HepG2 (cell line): ENCODE data around the gene ACADS. TPM values are rescaled to one million over a fixed set of nuclear protein-coding genes. Genes with fewer than 3 reads are reported as not detected.

Source experiments
- ARNT ChIP-seq: fragments of 450-650 bp; IDR thresholded peaks from 2 replicates; pipeline ENCODE4 v1.6.1; 2017
- BHLHE40 ChIP-seq: IDR thresholded peaks from 2 replicates; pipeline ENCODE4 v1.6.1; 2011; ENCODE audit warnings: low read length, improper control_type of control experiment
- CBX2 ChIP-seq, 2 experiments: fragments of 200-600 bp in 1 of 2; sonication (generic); formaldehyde crosslinking in 1 of 2; IDR thresholded peaks; 2 replicates each; pipeline versions ENCODE4 v1.7.0 to v1.8.1; 2018 to 2022; ENCODE audit warnings: low read depth in 2 of 2, low read length in 1 of 2, mild to moderate bottlenecking in 1 of 2, missing genetic modification reagents in 1 of 2
- ETV6 ChIP-seq: sonication (generic); formaldehyde crosslinking; conservative IDR thresholded peaks from 2 replicates; pipeline ENCODE4 v1.4.0; 2020; ENCODE audit warnings: missing genetic modification reagents
- FLYWCH1 ChIP-seq: sonication (generic); formaldehyde crosslinking; IDR thresholded peaks from 2 replicates; pipeline ENCODE4 v1.8.1; 2023; ENCODE audit warnings: mild to moderate bottlenecking, missing genetic modification reagents
- GLI4 ChIP-seq: sonication (generic); formaldehyde crosslinking; IDR thresholded peaks from 2 replicates; pipeline ENCODE4 v1.5.1; 2020; ENCODE audit warnings: missing genetic modification reagents, mild to moderate bottlenecking, moderate library complexity, borderline replicate concordance
- HHEX ChIP-seq: IDR thresholded peaks from 2 replicates; pipeline ENCODE4 v1.6.1; 2016; ENCODE audit warnings: control low read depth
- MXD4 ChIP-seq: IDR thresholded peaks from 2 replicates; pipeline ENCODE4 v1.6.1; 2016; ENCODE audit warnings: mild to moderate bottlenecking, missing biosample characterization, missing genetic modification reagents
- PHB2 ChIP-seq: fragments of 450-650 bp; IDR thresholded peaks from 2 replicates; pipeline ENCODE4 v1.6.1; 2018; ENCODE audit not compliant: partially characterized antibody
- RFX5 ChIP-seq: IDR thresholded peaks from 2 replicates; pipeline ENCODE4 v1.6.1; 2011; ENCODE audit warnings: low read depth, low read length, improper control_type of control experiment
- SRF ChIP-seq: IDR thresholded peaks from 2 replicates; pipeline ENCODE4 v1.6.1; 2011; ENCODE audit warnings: mild to moderate bottlenecking, low read depth, low read length, moderate library complexity
- ZBTB8A ChIP-seq: sonication (generic); formaldehyde crosslinking; IDR thresholded peaks from 2 replicates; pipeline ENCODE4 v1.4.0; 2020; ENCODE audit warnings: mild to moderate bottlenecking, low read depth, missing genetic modification reagents, borderline replicate concordance
- ZFP36L2 ChIP-seq: sonication (generic); formaldehyde crosslinking; IDR thresholded peaks from 2 replicates; pipeline ENCODE4 v1.4.0; 2020; ENCODE audit warnings: missing genetic modification reagents
- ZFP90 ChIP-seq: sonication (generic); formaldehyde crosslinking; IDR thresholded peaks from 2 replicates; pipeline ENCODE4 v1.8.0; 2022; ENCODE audit warnings: missing genetic modification reagents, mild to moderate bottlenecking, inconsistent platforms, borderline replicate concordance
- ZNF12 ChIP-seq: sonication (generic); formaldehyde crosslinking; IDR thresholded peaks from 2 replicates; pipeline ENCODE4 v1.5.0; 2020; ENCODE audit warnings: missing genetic modification reagents
- ZNF331 ChIP-seq: sonication (generic); formaldehyde crosslinking; IDR thresholded peaks from 2 replicates; pipeline ENCODE4 v1.4.0; 2020; ENCODE audit warnings: missing genetic modification reagents
- ZNF567 ChIP-seq: sonication (generic); formaldehyde crosslinking; IDR thresholded peaks from 2 replicates; pipeline ENCODE4 v1.8.1; 2023; ENCODE audit warnings: mild to moderate bottlenecking, missing genetic modification reagents, borderline replicate concordance
- ZNF652 ChIP-seq: IDR thresholded peaks from 2 replicates; pipeline ENCODE4 v1.6.1; 2016; ENCODE audit warnings: low read depth, borderline replicate concordance
- polyA plus RNA-seq, 8 experiments: library from polyadenylated mRNA; depleted of rRNA in 3 of 8; stranded (reverse) in 7 of 8; unstranded in 1 of 8; fragments of >200 nt; fragmentation: Illumina TruSeq in 4 of 8; extraction: Trizol in 4 of 8; gene quantifications; 2 replicates each; pipeline versions ENCODE4 v1.2.1 to v1.2.3, GENCODE V29; 2011 to 2016; ENCODE audit warnings: low read depth in 4 of 8, missing spikeins in 1 of 8, mixed read lengths in 1 of 8; ENCODE audit not compliant: insufficient read depth in 1 of 8
- total RNA-seq, 5 experiments: library from RNA; depleted of rRNA; stranded (reverse); fragments of >200 nt; fragmentation: Illumina TruSeq; extraction: Trizol; gene quantifications; 2 replicates each; pipeline ENCODE4 v1.2.3, GENCODE V29; 2016; ENCODE audit warnings: low read depth in 1 of 5
- TF ChIP-seq, protein P1 (sequence below): sonication (generic); formaldehyde crosslinking; IDR thresholded peaks from 2 replicates; pipeline ENCODE4 v1.4.0; 2020; ENCODE audit warnings: missing genetic modification reagents
- TF ChIP-seq, protein P2 (sequence below): sonication (generic); formaldehyde crosslinking; conservative IDR thresholded peaks from 2 replicates; pipeline ENCODE4 v1.4.0; 2020; ENCODE audit warnings: missing genetic modification reagents
- TF ChIP-seq, protein P3 (sequence below): IDR thresholded peaks from 2 replicates; pipeline ENCODE4 v1.6.1; 2016; ENCODE audit warnings: control low read depth
- TF ChIP-seq, protein P4 (sequence below): IDR thresholded peaks from 2 replicates; pipeline ENCODE4 v1.6.1; 2016; ENCODE audit warnings: low read depth
- TF ChIP-seq, protein P5 (sequence below): sonication (generic); formaldehyde crosslinking; IDR thresholded peaks from 2 replicates; pipeline ENCODE4 v1.4.0; 2020; ENCODE audit warnings: missing genetic modification reagents
- TF ChIP-seq, protein P6 (sequence below): sonication (generic); formaldehyde crosslinking; IDR thresholded peaks from 2 replicates; pipeline ENCODE4 v1.5.0; 2020; ENCODE audit warnings: missing genetic modification reagents

ACADS gene
- total and polyA plus RNA-seq, 2 of the 13 experiments (the other 11 are each of a cell fraction or from before 2014, with no cell fraction given): 17.4 to 27.7 TPM

DNA sequence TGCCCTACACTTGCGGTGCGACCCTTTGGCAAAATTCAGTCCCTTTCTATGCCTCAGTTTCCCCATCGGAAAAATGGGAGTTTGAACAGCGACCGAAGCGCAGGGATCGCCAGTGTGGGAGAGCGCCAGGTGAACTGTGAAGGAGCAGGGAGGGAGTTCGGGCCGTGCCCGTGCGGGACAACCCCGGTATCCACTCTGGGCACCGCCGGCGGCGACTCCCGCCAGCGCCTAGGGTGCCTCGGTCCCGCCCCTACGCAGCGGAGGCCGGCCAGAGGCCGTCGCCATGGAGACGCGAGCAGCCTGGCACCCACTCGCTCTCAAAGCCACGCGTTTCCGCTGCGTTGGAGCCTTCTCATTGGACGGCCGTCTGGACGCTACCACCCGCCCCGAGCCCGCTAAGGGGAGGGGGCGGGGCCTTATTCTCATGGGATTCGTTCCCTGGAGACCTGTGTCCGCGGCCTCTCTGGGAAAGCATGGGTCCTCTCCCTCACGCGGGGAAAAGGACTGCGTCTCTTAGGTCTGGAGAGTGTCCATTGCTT is 39.4 kb upstream of the ACADS start (continued):
- TF ChIP-seq ZBTB8A (CRISPR knock-in tag) (no peak), GLI4 (no peak), CBX2 (IDR thresholded peaks at IDR 0.05; ENCODE audit: low read depth, low read length) (no peak), CBX2 (CRISPR knock-in tag; IDR thresholded peaks at IDR 0.05; ENCODE audit: low read depth) (no peak), ETV6 (CRISPR knock-in tag) (no peak), FLYWCH1 (CRISPR knock-in tag) (no peak), BHLHE40 (peak; percentile 67; the same call in 1 of the 2 replicates), ARNT (no peak), SRF (peak; percentile 73; the same call in 1 of the 2 replicates), HHEX (CRISPR knock-in tag) (no peak), ZNF331 (CRISPR knock-in tag) (no peak), ZNF652 (CRISPR knock-in tag) (no peak), ZFP90 (no peak; the same call in 1 of the 2 replicates), ZNF12 (no peak), PHB2 (no peak), ZNF567 (CRISPR knock-in tag) (no peak), MXD4 (0 out of 2 replicates have a peak, but pooled peaks have one; percentile 20), ZFP36L2 (CRISPR knock-in tag) (no peak), RFX5 (peak; percentile 64)
- TF ChIP-seq, protein P1, sequence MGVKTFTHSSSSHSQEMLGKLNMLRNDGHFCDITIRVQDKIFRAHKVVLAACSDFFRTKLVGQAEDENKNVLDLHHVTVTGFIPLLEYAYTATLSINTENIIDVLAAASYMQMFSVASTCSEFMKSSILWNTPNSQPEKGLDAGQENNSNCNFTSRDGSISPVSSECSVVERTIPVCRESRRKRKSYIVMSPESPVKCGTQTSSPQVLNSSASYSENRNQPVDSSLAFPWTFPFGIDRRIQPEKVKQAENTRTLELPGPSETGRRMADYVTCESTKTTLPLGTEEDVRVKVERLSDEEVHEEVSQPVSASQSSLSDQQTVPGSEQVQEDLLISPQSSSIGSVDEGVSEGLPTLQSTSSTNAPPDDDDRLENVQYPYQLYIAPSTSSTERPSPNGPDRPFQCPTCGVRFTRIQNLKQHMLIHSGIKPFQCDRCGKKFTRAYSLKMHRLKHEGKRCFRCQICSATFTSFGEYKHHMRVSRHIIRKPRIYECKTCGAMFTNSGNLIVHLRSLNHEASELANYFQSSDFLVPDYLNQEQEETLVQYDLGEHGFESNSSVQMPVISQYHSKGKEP: no peak
- TF ChIP-seq, protein P2, sequence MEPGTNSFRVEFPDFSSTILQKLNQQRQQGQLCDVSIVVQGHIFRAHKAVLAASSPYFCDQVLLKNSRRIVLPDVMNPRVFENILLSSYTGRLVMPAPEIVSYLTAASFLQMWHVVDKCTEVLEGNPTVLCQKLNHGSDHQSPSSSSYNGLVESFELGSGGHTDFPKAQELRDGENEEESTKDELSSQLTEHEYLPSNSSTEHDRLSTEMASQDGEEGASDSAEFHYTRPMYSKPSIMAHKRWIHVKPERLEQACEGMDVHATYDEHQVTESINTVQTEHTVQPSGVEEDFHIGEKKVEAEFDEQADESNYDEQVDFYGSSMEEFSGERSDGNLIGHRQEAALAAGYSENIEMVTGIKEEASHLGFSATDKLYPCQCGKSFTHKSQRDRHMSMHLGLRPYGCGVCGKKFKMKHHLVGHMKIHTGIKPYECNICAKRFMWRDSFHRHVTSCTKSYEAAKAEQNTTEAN (CRISPR knock-in tag): no peak
- TF ChIP-seq, protein P3, sequence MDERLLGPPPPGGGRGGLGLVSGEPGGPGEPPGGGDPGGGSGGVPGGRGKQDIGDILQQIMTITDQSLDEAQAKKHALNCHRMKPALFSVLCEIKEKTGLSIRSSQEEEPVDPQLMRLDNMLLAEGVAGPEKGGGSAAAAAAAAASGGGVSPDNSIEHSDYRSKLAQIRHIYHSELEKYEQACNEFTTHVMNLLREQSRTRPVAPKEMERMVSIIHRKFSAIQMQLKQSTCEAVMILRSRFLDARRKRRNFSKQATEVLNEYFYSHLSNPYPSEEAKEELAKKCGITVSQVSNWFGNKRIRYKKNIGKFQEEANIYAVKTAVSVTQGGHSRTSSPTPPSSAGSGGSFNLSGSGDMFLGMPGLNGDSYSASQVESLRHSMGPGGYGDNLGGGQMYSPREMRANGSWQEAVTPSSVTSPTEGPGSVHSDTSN: no peak
- TF ChIP-seq, protein P4, sequence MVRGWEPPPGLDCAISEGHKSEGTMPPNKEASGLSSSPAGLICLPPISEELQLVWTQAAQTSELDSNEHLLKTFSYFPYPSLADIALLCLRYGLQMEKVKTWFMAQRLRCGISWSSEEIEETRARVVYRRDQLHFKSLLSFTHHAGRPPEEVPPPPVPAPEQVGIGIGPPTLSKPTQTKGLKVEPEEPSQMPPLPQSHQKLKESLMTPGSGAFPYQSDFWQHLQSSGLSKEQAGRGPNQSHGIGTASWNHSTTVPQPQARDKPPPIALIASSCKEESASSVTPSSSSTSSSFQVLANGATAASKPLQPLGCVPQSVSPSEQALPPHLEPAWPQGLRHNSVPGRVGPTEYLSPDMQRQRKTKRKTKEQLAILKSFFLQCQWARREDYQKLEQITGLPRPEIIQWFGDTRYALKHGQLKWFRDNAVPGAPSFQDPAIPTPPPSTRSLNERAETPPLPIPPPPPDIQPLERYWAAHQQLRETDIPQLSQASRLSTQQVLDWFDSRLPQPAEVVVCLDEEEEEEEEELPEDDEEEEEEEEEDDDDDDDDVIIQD (CRISPR knock-in tag): no peak
- TF ChIP-seq, protein P5, sequence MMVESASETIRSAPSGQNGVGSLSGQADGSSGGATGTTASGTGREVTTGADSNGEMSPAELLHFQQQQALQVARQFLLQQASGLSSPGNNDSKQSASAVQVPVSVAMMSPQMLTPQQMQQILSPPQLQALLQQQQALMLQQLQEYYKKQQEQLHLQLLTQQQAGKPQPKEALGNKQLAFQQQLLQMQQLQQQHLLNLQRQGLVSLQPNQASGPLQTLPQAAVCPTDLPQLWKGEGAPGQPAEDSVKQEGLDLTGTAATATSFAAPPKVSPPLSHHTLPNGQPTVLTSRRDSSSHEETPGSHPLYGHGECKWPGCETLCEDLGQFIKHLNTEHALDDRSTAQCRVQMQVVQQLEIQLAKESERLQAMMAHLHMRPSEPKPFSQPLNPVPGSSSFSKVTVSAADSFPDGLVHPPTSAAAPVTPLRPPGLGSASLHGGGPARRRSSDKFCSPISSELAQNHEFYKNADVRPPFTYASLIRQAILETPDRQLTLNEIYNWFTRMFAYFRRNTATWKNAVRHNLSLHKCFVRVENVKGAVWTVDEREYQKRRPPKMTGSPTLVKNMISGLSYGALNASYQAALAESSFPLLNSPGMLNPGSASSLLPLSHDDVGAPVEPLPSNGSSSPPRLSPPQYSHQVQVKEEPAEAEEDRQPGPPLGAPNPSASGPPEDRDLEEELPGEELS (CRISPR knock-in tag): no peak
- TF ChIP-seq, protein P6, sequence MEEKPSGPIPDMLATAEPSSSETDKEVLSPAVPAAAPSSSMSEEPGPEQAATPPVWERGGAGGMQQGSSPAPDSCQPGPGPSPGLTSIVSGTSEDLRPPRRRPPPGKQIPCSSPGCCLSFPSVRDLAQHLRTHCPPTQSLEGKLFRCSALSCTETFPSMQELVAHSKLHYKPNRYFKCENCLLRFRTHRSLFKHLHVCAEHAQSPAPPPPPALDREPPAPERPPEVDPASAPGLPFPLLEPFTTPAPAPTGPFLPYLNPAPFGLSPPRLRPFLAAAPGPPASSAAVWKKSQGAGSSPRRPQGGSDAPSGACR (CRISPR knock-in tag): no peak
